ENCODE measurements around the gene BTN3A1.

DNA sequence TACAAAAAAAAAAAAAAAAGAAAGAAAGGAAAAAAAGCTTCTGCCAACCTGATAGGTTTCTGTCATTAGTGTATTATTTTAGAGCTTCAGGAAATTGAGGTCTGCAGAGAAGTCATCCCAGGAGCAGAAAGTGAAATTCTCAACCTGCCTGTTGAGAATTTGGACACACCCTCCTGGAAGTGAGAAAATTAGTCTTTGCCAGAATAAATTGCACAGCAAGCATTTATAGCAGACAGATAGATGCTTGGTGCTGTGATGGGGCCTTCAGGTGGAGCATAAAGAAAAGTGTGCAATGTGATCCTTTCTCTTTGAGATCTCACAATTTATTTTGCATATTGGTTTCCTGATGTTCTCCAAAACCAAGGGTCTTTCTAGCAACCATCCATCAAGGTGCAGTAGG, 14.5 kb upstream of the BTN3A1 start:
- TF ChIP-seq, protein P1, sequence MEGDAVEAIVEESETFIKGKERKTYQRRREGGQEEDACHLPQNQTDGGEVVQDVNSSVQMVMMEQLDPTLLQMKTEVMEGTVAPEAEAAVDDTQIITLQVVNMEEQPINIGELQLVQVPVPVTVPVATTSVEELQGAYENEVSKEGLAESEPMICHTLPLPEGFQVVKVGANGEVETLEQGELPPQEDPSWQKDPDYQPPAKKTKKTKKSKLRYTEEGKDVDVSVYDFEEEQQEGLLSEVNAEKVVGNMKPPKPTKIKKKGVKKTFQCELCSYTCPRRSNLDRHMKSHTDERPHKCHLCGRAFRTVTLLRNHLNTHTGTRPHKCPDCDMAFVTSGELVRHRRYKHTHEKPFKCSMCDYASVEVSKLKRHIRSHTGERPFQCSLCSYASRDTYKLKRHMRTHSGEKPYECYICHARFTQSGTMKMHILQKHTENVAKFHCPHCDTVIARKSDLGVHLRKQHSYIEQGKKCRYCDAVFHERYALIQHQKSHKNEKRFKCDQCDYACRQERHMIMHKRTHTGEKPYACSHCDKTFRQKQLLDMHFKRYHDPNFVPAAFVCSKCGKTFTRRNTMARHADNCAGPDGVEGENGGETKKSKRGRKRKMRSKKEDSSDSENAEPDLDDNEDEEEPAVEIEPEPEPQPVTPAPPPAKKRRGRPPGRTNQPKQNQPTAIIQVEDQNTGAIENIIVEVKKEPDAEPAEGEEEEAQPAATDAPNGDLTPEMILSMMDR (IDR thresholded peaks at IDR 0.05; ENCODE audit: poor library complexity, severe bottlenecking) = no peak
- TF ChIP-seq EZH2 (IDR thresholded peaks at IDR 0.05; ENCODE audit: borderline replicate concordance, insufficient read depth, low read length, poor library complexity, severe bottlenecking) (no peak), POLR2AphosphoS5 (IDR thresholded peaks at IDR 0.05) (no peak), TAF1 (IDR thresholded peaks at IDR 0.05; ENCODE audit: low read depth) (no peak), SMC3 (conservative IDR thresholded peaks at IDR 0.05; ENCODE audit: poor library complexity) (no peak), EP300 (conservative IDR thresholded peaks at IDR 0.05; ENCODE audit: poor library complexity, severe bottlenecking) (no peak), RAD21 (conservative IDR thresholded peaks at IDR 0.05) (no peak)

Data from neural cell (in vitro differentiated cells).